ENCODE measurements around the gene SLC12A5. TPM values are rescaled to one million over a fixed set of nuclear protein-coding genes. Genes with fewer than 3 reads are reported as not detected.
"Not testable (repeated sequence)": the region's sequence is repeated elsewhere in the genome, so short reads cannot be mapped to it uniquely, and the experiment has no call there.

SLC12A5 gene
- polyA plus RNA-seq, 3 donors: not detected

DNA sequence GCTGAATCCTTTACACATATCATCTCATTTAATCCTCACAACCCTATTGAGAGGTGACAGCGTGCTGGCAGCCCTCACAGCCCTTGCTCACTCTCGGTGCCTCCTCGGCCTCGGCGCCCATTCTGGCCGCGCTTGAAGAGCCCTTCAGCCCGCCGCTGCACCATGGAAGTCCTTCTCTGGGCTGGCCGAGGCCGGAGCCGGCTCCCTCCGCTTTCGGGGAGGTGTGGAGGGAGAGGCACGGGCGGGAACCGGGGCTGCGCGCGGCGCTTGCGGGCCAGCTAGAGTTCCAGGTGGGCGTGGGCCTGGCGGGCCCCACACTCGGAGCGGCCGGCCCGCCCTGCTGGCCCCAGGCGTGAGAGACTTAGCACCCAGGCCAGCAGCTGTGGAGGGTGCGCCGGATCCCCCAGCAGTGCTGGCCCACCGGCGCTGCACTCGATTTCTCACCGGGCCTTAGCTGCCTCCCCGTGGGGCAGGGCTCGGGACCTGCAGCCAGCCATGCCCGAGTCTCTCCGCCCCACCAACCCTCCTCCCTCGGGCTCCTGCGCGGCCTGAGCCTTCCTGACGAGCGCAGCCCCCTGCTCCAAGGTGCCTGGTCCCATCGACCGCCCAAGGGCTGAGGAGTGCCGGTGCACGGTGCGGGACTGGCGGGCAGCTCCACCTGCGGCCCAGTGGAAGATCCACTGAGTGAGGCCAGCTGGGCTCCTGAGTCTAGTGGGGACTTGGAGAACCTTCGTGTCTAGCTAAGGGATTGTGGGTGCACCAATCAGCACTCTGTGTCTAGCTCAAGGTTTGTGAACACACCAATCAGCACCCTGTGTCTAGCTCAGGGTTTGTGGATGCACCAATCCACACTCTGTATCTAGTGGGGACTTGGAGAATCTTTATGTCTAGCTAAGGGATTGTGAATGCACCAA lies 62.9 kb downstream of the SLC12A5 start:
- not testable (repeated sequence) for H3K4me3 ChIP-seq (replicated peaks in 1 of 3; ENCODE audit: low read depth in 2 of 3, low read length in 3 of 3); H3K27ac ChIP-seq (ENCODE audit: low read depth in 1 of 2, low read length in 2 of 2); H3K27ac Mint-ChIP-seq; H3K27me3 ChIP-seq (ENCODE audit: control insufficient read depth in 2 of 2, insufficient read depth in 2 of 2, low read length in 2 of 2); H2AFZ ChIP-seq (ENCODE audit: insufficient read depth, low read depth, low read length, poor library complexity, severe bottlenecking); H3K9ac ChIP-seq (ENCODE audit: insufficient read depth, low read length, poor library complexity, severe bottlenecking); H3K9me3 ChIP-seq (replicated peaks in 1 of 2; ENCODE audit: control insufficient read depth in 1 of 2, insufficient read depth in 1 of 2, low read length in 2 of 2); H3K36me3 ChIP-seq (replicated peaks in 1 of 2; ENCODE audit: control insufficient read depth in 1 of 2, insufficient read depth in 2 of 2, low read length in 2 of 2); H3K36me3 Mint-ChIP-seq; H3K4me3 Mint-ChIP-seq; H3K9me3 Mint-ChIP-seq; DNase-seq; H3K4me2 ChIP-seq (replicated peaks; ENCODE audit: extremely low read depth, low read length, poor library complexity, severe bottlenecking)
- Histone ChIP-seq H3K4me1 (ENCODE audit: control insufficient read depth in 1 of 2, insufficient read depth in 2 of 2, low read length in 2 of 2) (peaks cover 16 to 32% of the 10 kb centered on the region in 2 donors), H4K20me1 (ENCODE audit: insufficient read depth, low read length) (peaks cover 25% of the 10 kb centered on the region), H3K79me2 (ENCODE audit: insufficient read depth, low read length) (peaks cover 25% of the 10 kb centered on the region)
- H3K4me1 Mint-ChIP-seq: peaks cover 23% of the 10 kb centered on the region
- 97% methylated on average over 35 of the region's 52 CpGs for WGBS (ENCODE audit: insufficient coverage)
- intact Hi-C loops (cut with micrococcal nuclease): loop anchor here in 1 of 2 donors (10.0 kb wide), 1 partner anchor 297 kb away; the partner anchor contains the start of genes DNTTIP1 and WFDC3
- peaks cover 2 to 13% (median 6%) of the 10 kb centered on the region in 3 donors for H3K27me3 Mint-ChIP-seq (ENCODE audit: low read depth in 3 of 3)

DNA sequence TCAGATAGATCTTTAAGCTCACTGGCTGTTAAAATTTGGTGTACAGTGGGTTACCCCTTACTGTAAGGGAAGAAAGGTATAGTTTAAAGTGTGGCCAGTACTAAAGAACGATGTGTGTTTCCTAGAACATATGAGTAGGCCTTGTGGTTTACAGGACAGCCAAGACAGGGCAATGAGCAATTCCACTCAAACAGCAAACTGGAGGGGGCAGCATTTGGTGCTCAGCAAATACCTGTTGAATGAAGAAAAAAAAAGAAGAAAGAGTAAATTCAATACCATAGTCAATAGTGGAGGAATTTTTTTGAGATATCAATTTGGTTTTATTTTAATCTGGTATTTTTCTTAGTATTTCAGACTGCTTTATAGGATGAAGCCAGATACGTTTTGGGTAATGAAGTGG lies 64.5 kb downstream of the SLC12A5 start:
- intact Hi-C loops (cut with micrococcal nuclease): loop anchor here in 1 of 2 donors (10.0 kb wide), 1 partner anchor 299 kb away; the partner anchor contains the start of genes DNTTIP1 and WFDC3
- peaks cover 10% of the 10 kb centered on the region for H3K4me1 Mint-ChIP-seq
- no peak for DNase-seq
- H3K27me3 Mint-ChIP-seq (ENCODE audit: low read depth in 3 of 3): peaks cover 12 to 27% (median 15%) of the 10 kb centered on the region in 3 donors
- Histone ChIP-seq H4K20me1 (ENCODE audit: insufficient read depth, low read length) (peaks cover 8% of the 10 kb centered on the region), H3K27me3 (ENCODE audit: control insufficient read depth in 2 of 2, insufficient read depth in 2 of 2, low read length in 2 of 2) (peaks cover 5 to 20% of the 10 kb centered on the region in 2 donors), H3K79me2 (ENCODE audit: insufficient read depth, low read length) (peaks cover 8% of the 10 kb centered on the region), H3K27ac (ENCODE audit: low read depth in 1 of 2, low read length in 2 of 2) (no peak overlapping the region), H3K9me3 (replicated peaks in 1 of 2; ENCODE audit: control insufficient read depth in 1 of 2, insufficient read depth in 1 of 2, low read length in 2 of 2) (peaks cover 0 to 3% of the 10 kb centered on the region in 2 donors), H3K4me1 (ENCODE audit: control insufficient read depth in 1 of 2, insufficient read depth in 2 of 2, low read length in 2 of 2) (peaks cover 9 to 18% of the 10 kb centered on the region in 2 donors), H3K9ac (ENCODE audit: insufficient read depth, low read length, poor library complexity, severe bottlenecking) (no peak overlapping the region), H3K4me3 (replicated peaks in 1 of 3; ENCODE audit: low read depth in 2 of 3, low read length in 3 of 3) (no peak overlapping the region), H3K36me3 (replicated peaks in 1 of 2; ENCODE audit: control insufficient read depth in 1 of 2, insufficient read depth in 2 of 2, low read length in 2 of 2) (no peaks in the 10 kb centered on the region), H2AFZ (ENCODE audit: insufficient read depth, low read depth, low read length, poor library complexity, severe bottlenecking) (no peak overlapping the region), H3K4me2 (replicated peaks; ENCODE audit: extremely low read depth, low read length, poor library complexity, severe bottlenecking) (no peak overlapping the region)
- WGBS (ENCODE audit: insufficient coverage): 82% methylated on average over 2 of the region's 2 CpGs
- peaks cover 0 to 8% (median 1%) of the 10 kb centered on the region in 7 donors for H3K9me3 Mint-ChIP-seq
- H3K4me3 Mint-ChIP-seq: no peak overlapping the region
- TF ChIP-seq, protein P1, sequence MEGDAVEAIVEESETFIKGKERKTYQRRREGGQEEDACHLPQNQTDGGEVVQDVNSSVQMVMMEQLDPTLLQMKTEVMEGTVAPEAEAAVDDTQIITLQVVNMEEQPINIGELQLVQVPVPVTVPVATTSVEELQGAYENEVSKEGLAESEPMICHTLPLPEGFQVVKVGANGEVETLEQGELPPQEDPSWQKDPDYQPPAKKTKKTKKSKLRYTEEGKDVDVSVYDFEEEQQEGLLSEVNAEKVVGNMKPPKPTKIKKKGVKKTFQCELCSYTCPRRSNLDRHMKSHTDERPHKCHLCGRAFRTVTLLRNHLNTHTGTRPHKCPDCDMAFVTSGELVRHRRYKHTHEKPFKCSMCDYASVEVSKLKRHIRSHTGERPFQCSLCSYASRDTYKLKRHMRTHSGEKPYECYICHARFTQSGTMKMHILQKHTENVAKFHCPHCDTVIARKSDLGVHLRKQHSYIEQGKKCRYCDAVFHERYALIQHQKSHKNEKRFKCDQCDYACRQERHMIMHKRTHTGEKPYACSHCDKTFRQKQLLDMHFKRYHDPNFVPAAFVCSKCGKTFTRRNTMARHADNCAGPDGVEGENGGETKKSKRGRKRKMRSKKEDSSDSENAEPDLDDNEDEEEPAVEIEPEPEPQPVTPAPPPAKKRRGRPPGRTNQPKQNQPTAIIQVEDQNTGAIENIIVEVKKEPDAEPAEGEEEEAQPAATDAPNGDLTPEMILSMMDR (IDR thresholded peaks at IDR 0.05): no peak
- H3K27ac Mint-ChIP-seq: no peak overlapping the region
- H3K36me3 Mint-ChIP-seq: no peaks in the 10 kb centered on the region

All from CD14-positive monocyte (primary cell).